HCT116 (cell line): Measurements from ENCODE around the gene OGG1. TPM values are rescaled to one million over a fixed set of nuclear protein-coding genes. Genes with fewer than 3 reads are reported as not detected.

Source experiments
- ATAC-seq: fragments of 200-7000 bp; cut with Tn5 transposase; 2 replicates; pipeline ENCODE4 v1.9.1; 2020; ENCODE audit warnings: mild to moderate bottlenecking, moderate library complexity
- BruUV-seq: library from RNA; stranded (reverse); fragments of 400-500 nt; replicated peaks from 2 replicates; lab custom pipeline; 2021; lab: Mats Ljungman, UMichigan
- CTCF ChIA-PET: fragments of 300-600 bp; sonication (Branson Sonifier 250); formaldehyde crosslinking; loops from one replicate; lab custom pipeline; 2021; ENCODE audit warnings: antibody characterized with exemption; lab: Charles Lee
- POLR2A ChIA-PET: fragments of 300-600, 350-600 bp; sonication (Branson Sonifier 250); formaldehyde crosslinking; loops from one replicate; lab custom pipeline; 2021; ENCODE audit warnings: antibody characterized with exemption; lab: Charles Lee
- RAD21 ChIA-PET, 2 experiments: fragments of 300-600 bp; sonication (Branson Sonifier 250); formaldehyde crosslinking; loops; one replicate each; lab custom pipeline; 2023; ENCODE audit warnings: low total read pairs in 2 of 2; ENCODE audit not compliant: uncharacterized antibody in 2 of 2, unreplicated experiment in 2 of 2, low non-redundant PET in 1 of 2; lab: Charles Lee
- DNase-seq: peaks from one replicate; pipeline ENCODE4 v3.0.0-alpha.2; 2010; ENCODE audit warnings: low read depth, low spot score
- H2AFZ ChIP-seq: fragments of 200-600 bp; shearing (Covaris generic), sonication (generic); 2 replicates; pipeline ENCODE4 v1.6.1; 2017; ENCODE audit warnings: low read depth, mixed run types, mixed read lengths, antibody characterized with exemption, low read length; ENCODE audit not compliant: poor library complexity, severe bottlenecking
- H3K27ac ChIP-seq: 2 replicates; pipeline ENCODE4 v1.5.1; 2012; ENCODE audit warnings: low read depth, low read length
- H3K27me3 ChIP-seq: fragments of 200-600 bp; sonication (generic); 2 replicates; pipeline ENCODE4 v1.6.1; 2016; ENCODE audit warnings: mixed run types, low read length, mixed read lengths; ENCODE audit not compliant: insufficient read depth
- H3K36me3 ChIP-seq, 2 experiments: fragments of 200-500 bp in 1 of 2; fragments of 200-600 bp in 1 of 2; sonication (Bioruptor generic) in 1 of 2; sonication (generic) in 1 of 2; 2 replicates each; pipeline versions ENCODE4 v1.5.1 to v1.6.1; 2014 to 2016; ENCODE audit warnings: low read length in 2 of 2, inconsistent platforms in 1 of 2, mixed read lengths in 1 of 2, mixed run types in 1 of 2; ENCODE audit not compliant: insufficient read depth in 2 of 2, control insufficient read depth in 1 of 2
- H3K4me1 ChIP-seq, 2 experiments: fragments of 200-600 bp in 1 of 2; sonication (generic) in 1 of 2; 2 replicates each; pipeline versions ENCODE4 v1.5.1 to v1.6.1; 2012 to 2017; ENCODE audit warnings: low read length in 2 of 2, inconsistent platforms in 1 of 2, mild to moderate bottlenecking in 1 of 2, mixed read lengths in 1 of 2, mixed run types in 1 of 2, moderate library complexity in 1 of 2; ENCODE audit not compliant: insufficient read depth in 2 of 2, control insufficient read depth in 1 of 2
- H3K4me2 ChIP-seq: fragments of 200-600 bp; sonication (generic); 2 replicates; pipeline ENCODE4 v1.6.1; 2017; ENCODE audit warnings: mixed run types, low read length, mixed read lengths
- H3K4me3 ChIP-seq, 2 experiments: fragments of 200-600 bp in 1 of 2; sonication (generic) in 1 of 2; replicated peaks in 1 of 2; 2 replicates each; pipeline ENCODE4 v1.5.1; 2011 to 2016; ENCODE audit warnings: low read length in 2 of 2, control low read depth in 1 of 2, low read depth in 1 of 2, mild to moderate bottlenecking in 1 of 2, mixed read lengths in 1 of 2, mixed run types in 1 of 2
- H3K79me2 ChIP-seq: fragments of 200-600 bp; sonication (generic); 2 replicates; pipeline ENCODE4 v1.6.1; 2017; ENCODE audit warnings: mild to moderate bottlenecking, mixed run types, low read length, moderate library complexity, mixed read lengths; ENCODE audit not compliant: insufficient read depth
- H3K9ac ChIP-seq: fragments of 200-600 bp; sonication (generic); 2 replicates; pipeline ENCODE4 v1.6.1; 2016; ENCODE audit warnings: low read length, mixed read lengths
- H3K9me2 ChIP-seq: fragments of 200-600 bp; sonication (generic), shearing (Covaris generic); 2 replicates; pipeline ENCODE4 v1.6.1; 2017; ENCODE audit warnings: mixed run types, mild to moderate bottlenecking, moderate library complexity; ENCODE audit not compliant: insufficient read depth
- H3K9me3 ChIP-seq, 2 experiments: fragments of 200-500 bp in 1 of 2; fragments of 200-600 bp in 1 of 2; sonication (Bioruptor generic) in 1 of 2; sonication (generic) in 1 of 2; 2 replicates each; pipeline ENCODE4 v1.6.1; 2014 to 2017; ENCODE audit warnings: low read length in 2 of 2, mixed read lengths in 2 of 2, inconsistent platforms in 1 of 2, low read depth in 1 of 2, mild to moderate bottlenecking in 1 of 2, mixed run types in 1 of 2, moderate library complexity in 1 of 2; ENCODE audit not compliant: control insufficient read depth in 1 of 2, insufficient read depth in 1 of 2
- H4K20me1 ChIP-seq: fragments of 200-600 bp; sonication (generic), shearing (Covaris generic); 2 replicates; pipeline ENCODE4 v1.6.1; 2017; ENCODE audit warnings: mixed run types, mild to moderate bottlenecking, moderate library complexity; ENCODE audit not compliant: insufficient read depth
- ATF3 ChIP-seq: IDR thresholded peaks from 2 replicates; pipeline ENCODE4 v1.6.1; 2012
- CBX3 ChIP-seq: IDR thresholded peaks from 2 replicates; pipeline ENCODE4 v1.6.1; 2012; ENCODE audit warnings: low read depth
- CEBPB ChIP-seq: IDR thresholded peaks from 2 replicates; pipeline ENCODE4 v1.6.1; 2012; ENCODE audit warnings: low read depth
- CTCF ChIP-seq, 3 experiments: fragments of 200-600 bp in 1 of 3; sonication (generic) in 1 of 3; IDR thresholded peaks in 2 of 3; conservative IDR thresholded peaks in 1 of 3; 2 replicates each; pipeline ENCODE4 v1.5.1; 2012 to 2017; ENCODE audit warnings: low read depth in 2 of 3, low read length in 2 of 3, antibody characterized with exemption in 1 of 3, borderline replicate concordance in 1 of 3, control low read depth in 1 of 3, mild to moderate bottlenecking in 1 of 3, mixed read lengths in 1 of 3, mixed run types in 1 of 3, moderate library complexity in 1 of 3; ENCODE audit not compliant: insufficient read depth in 1 of 3
- ELF1 ChIP-seq: IDR thresholded peaks from 2 replicates; pipeline ENCODE4 v1.6.1; 2012; ENCODE audit warnings: low read depth, borderline replicate concordance
- EZH2 ChIP-seq: fragments of 200-600 bp; sonication (generic); IDR thresholded peaks from 2 replicates; pipeline ENCODE4 v1.6.1; 2017; ENCODE audit warnings: antibody characterized with exemption, mixed run types
- EZH2phosphoT487 ChIP-seq: fragments of 200-600 bp; IDR thresholded peaks from 2 replicates; pipeline ENCODE4 v1.6.1; 2018; ENCODE audit warnings: antibody characterized with exemption, borderline replicate concordance
- FOSL1 ChIP-seq: IDR thresholded peaks from 2 replicates; pipeline ENCODE4 v1.6.1; 2012; ENCODE audit warnings: low read depth
- JUND ChIP-seq: IDR thresholded peaks from 2 replicates; pipeline ENCODE4 v1.6.1; 2012
- POLR2A ChIP-seq: IDR thresholded peaks from 2 replicates; pipeline ENCODE4 v1.7.0; 2011; ENCODE audit warnings: borderline replicate concordance; ENCODE audit not compliant: insufficient read depth, insufficient read length; ENCODE audit errors: extremely low read depth
- POLR2AphosphoS5 ChIP-seq: IDR thresholded peaks from 2 replicates; pipeline ENCODE4 v1.6.1; 2011; ENCODE audit warnings: mild to moderate bottlenecking, low read depth, low read length, moderate library complexity
- RAD21 ChIP-seq: IDR thresholded peaks from 2 replicates; pipeline ENCODE4 v1.6.1; 2012; ENCODE audit warnings: low read depth, mild to moderate bottlenecking
- REST ChIP-seq: IDR thresholded peaks from 2 replicates; pipeline ENCODE4 v1.6.1; 2012; ENCODE audit warnings: low read depth
- SP1 ChIP-seq: IDR thresholded peaks from 2 replicates; pipeline ENCODE4 v1.6.1; 2012; ENCODE audit warnings: low read depth
- SRF ChIP-seq: IDR thresholded peaks from 2 replicates; pipeline ENCODE4 v1.6.1; 2012; ENCODE audit warnings: low read depth
- TCF7L2 ChIP-seq: IDR thresholded peaks from 2 replicates; pipeline ENCODE4 v1.7.0; 2011; ENCODE audit warnings: borderline replicate concordance, inconsistent platforms; ENCODE audit not compliant: insufficient read depth, insufficient read length; ENCODE audit errors: extremely low read depth
- ZBTB33 ChIP-seq: IDR thresholded peaks from 2 replicates; pipeline ENCODE4 v1.6.1; 2011; ENCODE audit warnings: mild to moderate bottlenecking, low read length, moderate library complexity; ENCODE audit not compliant: insufficient replicate concordance; ENCODE audit errors: extremely low read depth
- intact Hi-C: fragments of 100-400 bp; cut with micrococcal nuclease; formaldehyde crosslinking; loops from 2 replicates; pipeline ENCODE4 v1.10.0; 2022
- total RNA-seq: library from RNA; stranded (reverse); gene quantifications from one replicate; pipeline ENCODE4 v1.2.1, GENCODE V29; 2021; ENCODE audit not compliant: unreplicated experiment

OGG1 gene
- total RNA-seq, 1 experiment from 2014 or later: 16.3 TPM

GRCh38 chr3:9750556-9751411 lies 1.0 kb downstream of the OGG1 start:
- Histone ChIP-seq H3K9me3 (no peaks in the 10 kb centered on the region), H3K9me2 (no peaks in the 10 kb centered on the region), H4K20me1 (no peaks in the 10 kb centered on the region), H3K4me1 (peaks cover 8 to 18% of the 10 kb centered on the region in 2 experiments), H3K36me3 (peaks cover 21 to 32% of the 10 kb centered on the region in 2 experiments), H3K4me2 (peak overlapping the region; percentile 99), H3K27me3 (no peaks in the 10 kb centered on the region), H3K9ac (peak overlapping the region; percentile 78), H3K27ac (peak overlapping the region; percentile 74), H2AFZ (peak overlapping the region; percentile 2), H3K4me3 (peak overlapping the region; percentile 73 to 82), H3K79me2 (peaks cover 8% of the 10 kb centered on the region)
- intact Hi-C loops: no loop called here
- ATAC-seq: no peak
- CTCF ChIA-PET: no interaction called here
- POLR2A ChIA-PET: no interaction called here
- BruUV-seq: TSS peak; percentile 50
- TF ChIP-seq EZH2 (no peak), SRF (no peak), POLR2AphosphoS5 (no peak), REST (no peak), FOSL1 (no peak), TCF7L2 (no peak), CTCF (IDR thresholded peaks at IDR 0.05 in 2 of 3, conservative IDR thresholded peaks at IDR 0.05 in 1 of 3; ENCODE audit: borderline replicate concordance in 1 of 3, insufficient read depth in 1 of 3, low read depth in 2 of 3, low read length in 2 of 3) (no peak), ATF3 (no peak), ELF1 (no peak), EZH2phosphoT487 (no peak), JUND (no peak), RAD21 (no peak), CEBPB (no peak), CBX3 (no peak), SP1 (no peak), ZBTB33 (no peak), POLR2A (no peak)
- RAD21 ChIA-PET: interaction anchor here in 1 of 2 experiments (1.2 kb wide), 1 partner anchor 35 kb away, joined by 3 read pairs; no protein-coding TSS in a partner anchor
- no peak for DNase-seq
